GM18909 (cell line): ENCODE measurements around the gene IPO13.

Experiments used
- ATAC-seq: cut with Tn5 transposase; IDR thresholded peaks from one replicate; pipeline ENCODE4 v1.9.1; 2021; ENCODE audit warnings: mild to moderate bottlenecking; ENCODE audit not compliant: unreplicated experiment, poor library complexity

Gene IPO13

GRCh38 chr1:43930168-43930948 lies 16.4 kb upstream of the IPO13 start:
- ATAC-seq = no peak

- no peak for ATAC-seq
Measured at GRCh38 chr1:43930949-43931275, 15.8 kb upstream of the IPO13 start.

GRCh38 chr1:43931711-43932660 lies 14.8 kb upstream of the IPO13 start:
- ATAC-seq = no peak

GRCh38 chr1:43932786-43933385 lies 13.9 kb upstream of the IPO13 start:
- no peak for ATAC-seq

GRCh38 chr1:43933386-43934100 lies 13.2 kb upstream of the IPO13 start, which contains the start of gene ARTN:
TSS of gene ARTN (plus strand) at chr1:43933801. CDS start at chr1:43935657, 1,856 bp downstream.
- no peak for ATAC-seq

- no peak for ATAC-seq
Measured at GRCh38 chr1:43934101-43934985, 12.4 kb upstream of the IPO13 start.

- no peak for ATAC-seq
Measured at GRCh38 chr1:43934986-43935324, 11.8 kb upstream of the IPO13 start.

- ATAC-seq = no peak
Measured at GRCh38 chr1:43935711-43936427, 10.9 kb upstream of the IPO13 start.

- ATAC-seq = no peak
Measured at GRCh38 chr1:43936431-43937151, 10.2 kb upstream of the IPO13 start.

GRCh38 chr1:43937179-43937865 lies 9.4 kb upstream of the IPO13 start:
- ATAC-seq = no peak

- ATAC-seq = no peak
Measured at GRCh38 chr1:43938383-43938782, 8.4 kb upstream of the IPO13 start.

GRCh38 chr1:43938892-43939587 lies 7.7 kb upstream of the IPO13 start:
- no peak for ATAC-seq

- no peak for ATAC-seq
Measured at GRCh38 chr1:43942411-43942810, 4.3 kb upstream of the IPO13 start.

GRCh38 chr1:43944860-43945259 lies 1.9 kb upstream of the IPO13 start:
- no peak for ATAC-seq

GRCh38 chr1:43945674-43946235 lies 995 bp upstream of the IPO13 start:
- ATAC-seq = no peak

- peak; percentile 18 for ATAC-seq
Measured at GRCh38 chr1:43947061-43947873, 517 bp downstream of the IPO13 start.
